ACC112 (cell line): Measurements from ENCODE around the gene THSD7B.

Experiments used
- H2AFZ ChIP-seq: fragments of 200-600 bp; sonication (generic); one replicate; pipeline ENCODE4 v1.6.0; 2017; ENCODE audit warnings: antibody characterized with exemption, low read length; ENCODE audit not compliant: unreplicated experiment
- H3K27ac ChIP-seq: fragments of 200-600 bp; sonication (generic); 2 replicates; pipeline ENCODE4 v1.5.1; 2014; ENCODE audit warnings: low read depth, mild to moderate bottlenecking, antibody characterized with exemption, low read length, moderate library complexity
- H3K27me3 ChIP-seq: fragments of 200-600 bp; sonication (generic); 2 replicates; pipeline ENCODE4 v1.6.1; 2014; ENCODE audit warnings: mild to moderate bottlenecking, antibody characterized with exemption, low read length, moderate library complexity, mixed read lengths; ENCODE audit not compliant: insufficient read depth
- H3K36me3 ChIP-seq: fragments of 200-600 bp; sonication (generic); 2 replicates; pipeline ENCODE4 v1.6.1; 2016; ENCODE audit warnings: mild to moderate bottlenecking, antibody characterized with exemption, low read length, moderate library complexity, mixed read lengths; ENCODE audit not compliant: insufficient read depth
- H3K4me1 ChIP-seq: fragments of 200-600 bp; sonication (generic); one replicate; pipeline ENCODE4 v1.6.1; 2016; ENCODE audit warnings: low read length, mixed read lengths; ENCODE audit not compliant: insufficient read depth, unreplicated experiment, control insufficient read depth
- H3K4me3 ChIP-seq: fragments of 200-600 bp; sonication (generic); 2 replicates; pipeline ENCODE4 v1.5.1; 2014; ENCODE audit warnings: mild to moderate bottlenecking, low read depth, low read length
- H3K79me2 ChIP-seq: fragments of 200-600 bp; sonication (generic); one replicate; pipeline ENCODE4 v1.6.0; 2016; ENCODE audit warnings: low read length; ENCODE audit not compliant: control insufficient read depth, unreplicated experiment, insufficient read depth

The THSD7B gene

DNA sequence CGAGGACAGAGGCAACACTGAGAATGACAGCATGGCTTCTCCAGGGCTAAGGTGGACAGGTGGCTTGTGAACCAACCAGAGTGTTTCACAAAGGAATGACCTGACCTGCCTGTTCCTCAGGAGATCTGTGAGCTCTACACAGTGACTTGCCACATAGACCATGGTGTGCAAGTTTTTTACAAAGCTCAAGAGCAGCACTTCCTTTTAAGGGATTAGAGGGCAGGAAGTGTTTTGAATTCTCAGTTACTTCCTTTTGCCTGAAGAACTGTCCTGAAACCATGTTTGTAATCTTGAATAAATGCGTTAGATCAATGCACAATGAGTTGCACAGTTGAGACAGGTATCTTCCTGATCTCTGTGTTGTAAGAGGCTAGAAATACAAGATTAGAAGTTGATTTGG lies 421.9 kb downstream of the THSD7B start:
- H3K79me2 ChIP-seq, result no peaks in the 10 kb centered on the region
- H3K4me1 ChIP-seq, result peaks cover 14% of the 10 kb centered on the region
- no peaks in the 10 kb centered on the region for H3K27me3 ChIP-seq

DNA sequence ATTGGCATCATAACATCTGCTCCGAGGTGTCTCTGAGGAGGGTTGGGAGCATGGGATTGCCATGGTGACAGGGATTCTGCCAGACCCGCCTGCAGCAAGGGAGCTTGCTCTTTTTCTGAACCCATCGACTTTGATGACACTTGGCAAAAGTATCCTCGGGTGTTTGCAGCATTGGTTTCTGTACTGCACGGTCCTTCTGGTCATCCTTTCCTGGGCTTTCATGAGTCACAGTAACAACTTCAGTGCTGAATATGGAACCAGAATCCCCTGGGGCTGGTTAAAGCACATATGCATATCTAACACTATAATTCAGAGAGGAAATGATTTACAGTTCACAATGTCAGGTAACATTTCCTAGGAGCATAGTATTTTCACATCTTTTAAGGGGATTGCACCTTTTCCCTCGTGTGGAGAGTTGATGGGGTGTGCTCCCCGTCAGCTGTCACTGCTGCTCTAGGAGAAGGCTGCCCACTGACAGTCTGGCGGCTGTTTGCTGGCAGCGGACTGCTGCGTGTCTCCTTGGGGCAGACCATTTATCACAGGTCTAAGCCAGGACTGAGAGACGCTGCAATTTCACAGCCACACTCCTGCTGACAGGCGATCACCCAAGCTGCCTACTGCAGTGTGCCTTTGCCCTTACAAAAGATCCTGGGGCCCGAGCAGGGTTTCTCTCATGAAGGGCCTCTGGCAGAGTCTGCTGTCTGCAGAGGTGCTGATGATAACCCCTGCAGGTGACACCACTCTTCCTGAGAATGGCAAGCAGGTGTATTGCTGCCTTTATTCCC lies 425.3 kb downstream of the THSD7B start:
- H2AFZ ChIP-seq, result no peak overlapping the region
- H3K36me3 ChIP-seq, result no peaks in the 10 kb centered on the region
- H3K27ac ChIP-seq, result no peak overlapping the region
- peaks cover 26% of the 10 kb centered on the region for H3K4me1 ChIP-seq
- no peak overlapping the region for H3K4me3 ChIP-seq
- H3K79me2 ChIP-seq, result no peaks in the 10 kb centered on the region
- no peaks in the 10 kb centered on the region for H3K27me3 ChIP-seq

More for the DNA sequence above, 421.9 kb downstream of the THSD7B start:
- H3K27ac ChIP-seq, result no peak overlapping the region
- H2AFZ ChIP-seq, result no peak overlapping the region
- no peak overlapping the region for H3K4me3 ChIP-seq
- no peaks in the 10 kb centered on the region for H3K36me3 ChIP-seq

DNA sequence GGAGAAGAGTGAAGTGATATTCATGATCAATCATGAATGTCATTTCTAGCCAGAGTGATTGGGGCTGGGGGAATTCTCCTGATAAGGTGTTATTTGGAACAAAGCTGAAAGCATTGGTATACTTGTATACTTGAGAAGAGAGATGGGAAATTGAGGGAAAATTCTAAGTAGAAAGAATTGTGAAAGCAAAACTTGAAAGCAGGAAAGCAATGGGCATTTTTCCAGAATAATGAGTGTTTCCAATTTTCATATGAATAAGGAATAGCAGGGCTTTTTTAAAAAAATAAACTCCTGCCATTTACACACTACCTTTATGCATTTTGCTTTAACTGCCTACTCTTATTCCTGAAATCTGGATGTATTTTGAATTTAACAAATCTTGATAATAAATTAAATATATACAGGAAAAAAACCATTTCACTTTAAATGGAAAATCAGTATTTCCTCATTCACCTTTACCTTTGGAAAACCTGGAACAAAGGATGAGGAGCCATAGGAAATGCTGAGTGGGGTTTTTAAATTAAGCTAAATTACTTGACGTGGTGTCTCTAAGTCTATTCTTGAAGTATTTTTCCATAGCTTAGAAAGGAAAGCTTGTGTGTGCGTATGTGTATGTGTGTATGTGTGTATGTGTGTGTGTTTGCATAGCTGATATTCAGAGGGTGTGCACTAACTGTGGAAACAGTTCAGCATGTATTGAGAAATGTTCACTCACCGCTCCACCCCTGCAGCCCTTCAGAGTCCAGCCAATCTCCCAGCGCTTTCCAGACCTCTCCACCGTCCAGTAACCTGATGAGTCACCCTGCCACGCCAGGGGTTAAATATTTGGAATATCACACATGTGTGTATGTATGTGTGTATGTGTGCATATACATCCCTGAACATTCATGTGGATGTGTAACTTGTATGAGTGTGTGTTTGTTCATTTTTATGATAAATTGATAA lies 427.3 kb downstream of the THSD7B start:
- Histone ChIP-seq H3K79me2 (no peaks in the 10 kb centered on the region), H3K36me3 (no peaks in the 10 kb centered on the region), H3K4me3 (no peak overlapping the region), H3K27ac (no peak overlapping the region), H3K4me1 (peaks cover 26% of the 10 kb centered on the region), H2AFZ (no peak overlapping the region), H3K27me3 (no peaks in the 10 kb centered on the region)

DNA sequence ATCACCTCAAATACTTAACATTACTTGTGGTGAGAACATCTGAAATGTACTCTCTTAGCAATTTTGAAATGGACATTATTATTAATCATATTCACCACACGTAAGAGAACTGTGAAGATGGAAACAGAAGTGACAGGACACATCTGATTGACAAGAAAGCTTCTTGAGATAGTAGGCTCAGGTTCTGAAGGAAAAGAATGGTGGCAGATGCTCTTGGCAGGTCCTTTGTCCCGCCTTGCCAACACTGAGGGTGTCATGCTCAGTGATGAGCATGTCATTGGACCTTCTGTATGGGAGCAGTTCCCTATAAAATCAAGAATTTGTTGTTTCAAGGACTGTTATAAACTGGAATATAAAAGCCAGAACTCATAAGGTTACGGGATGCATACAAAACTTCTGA lies 428.1 kb downstream of the THSD7B start:
- peaks cover 26% of the 10 kb centered on the region for H3K4me1 ChIP-seq
- no peaks in the 10 kb centered on the region for H3K36me3 ChIP-seq
- no peak overlapping the region for H2AFZ ChIP-seq
- no peak overlapping the region for H3K27ac ChIP-seq
- no peaks in the 10 kb centered on the region for H3K27me3 ChIP-seq
- no peaks in the 10 kb centered on the region for H3K79me2 ChIP-seq
- H3K4me3 ChIP-seq, result no peak overlapping the region

DNA sequence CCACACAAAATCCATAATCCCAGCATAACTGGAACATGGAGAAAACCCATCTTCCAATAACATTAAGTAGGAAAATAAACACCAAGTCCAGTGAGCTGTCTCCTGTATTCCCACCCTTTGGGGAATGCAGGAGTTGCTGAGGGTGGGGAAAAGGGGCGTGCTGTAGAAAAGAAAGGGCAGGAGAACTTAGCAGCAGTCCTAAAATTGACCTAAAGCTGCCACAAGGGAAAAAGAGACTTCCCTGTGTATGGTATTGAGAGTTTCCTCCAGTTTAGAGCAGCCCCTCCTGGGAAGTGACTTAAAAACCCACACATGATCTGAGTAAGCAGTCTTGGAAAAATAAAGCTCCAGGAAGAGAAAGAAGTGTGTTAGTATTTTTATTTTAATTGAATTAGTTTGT lies 428.8 kb downstream of the THSD7B start:
- H3K79me2 ChIP-seq, result no peaks in the 10 kb centered on the region
- H2AFZ ChIP-seq, result no peak overlapping the region
- H3K4me1 ChIP-seq, result peaks cover 26% of the 10 kb centered on the region

DNA sequence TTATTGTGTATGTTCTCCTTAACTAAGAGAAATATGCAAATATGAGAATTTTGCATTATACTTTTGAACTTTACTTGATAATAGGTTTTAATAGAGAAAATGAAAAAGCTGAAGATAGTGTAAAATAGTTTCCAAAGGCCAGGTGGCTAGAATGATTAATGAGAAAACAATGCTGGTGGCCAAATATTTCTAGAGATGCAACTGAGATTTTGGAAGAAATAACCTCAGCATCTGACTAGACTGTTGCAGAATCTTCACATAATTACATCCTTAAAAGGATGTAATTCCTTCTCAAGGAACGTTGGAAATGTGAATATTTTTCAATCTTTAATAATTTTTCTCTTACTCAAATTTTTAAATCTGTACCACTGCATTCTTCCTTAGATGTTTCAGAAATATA lies 434.4 kb downstream of the THSD7B start:
- Histone ChIP-seq H3K27ac (no peak overlapping the region), H3K4me3 (no peak overlapping the region), H3K27me3 (no peaks in the 10 kb centered on the region), H3K79me2 (no peaks in the 10 kb centered on the region), H3K36me3 (no peaks in the 10 kb centered on the region), H2AFZ (no peak overlapping the region), H3K4me1 (no peaks in the 10 kb centered on the region)

More for the DNA sequence above, 428.8 kb downstream of the THSD7B start:
- Histone ChIP-seq H3K27ac (no peak overlapping the region), H3K27me3 (no peaks in the 10 kb centered on the region), H3K4me3 (no peak overlapping the region), H3K36me3 (no peaks in the 10 kb centered on the region)

DNA sequence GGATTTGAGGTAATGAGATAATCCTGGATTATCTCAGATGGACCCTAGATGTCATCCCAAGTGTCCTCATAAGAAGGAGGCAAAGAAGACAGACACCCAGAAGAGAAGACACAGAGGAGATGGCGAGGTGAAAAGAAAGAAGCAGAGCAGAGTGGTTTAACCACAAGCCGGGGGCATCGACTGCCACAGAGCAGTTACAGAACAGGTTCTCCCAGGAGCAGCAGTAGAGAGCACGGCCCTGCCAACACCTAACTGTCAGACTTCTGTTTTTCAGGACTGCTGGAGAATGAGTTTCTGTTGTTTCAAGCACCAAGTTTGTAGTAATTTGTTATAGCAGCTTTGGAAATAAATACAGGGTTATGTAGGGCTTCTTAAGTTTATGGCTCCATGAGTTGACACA lies 437.0 kb downstream of the THSD7B start:
- no peaks in the 10 kb centered on the region for H3K27me3 ChIP-seq

DNA sequence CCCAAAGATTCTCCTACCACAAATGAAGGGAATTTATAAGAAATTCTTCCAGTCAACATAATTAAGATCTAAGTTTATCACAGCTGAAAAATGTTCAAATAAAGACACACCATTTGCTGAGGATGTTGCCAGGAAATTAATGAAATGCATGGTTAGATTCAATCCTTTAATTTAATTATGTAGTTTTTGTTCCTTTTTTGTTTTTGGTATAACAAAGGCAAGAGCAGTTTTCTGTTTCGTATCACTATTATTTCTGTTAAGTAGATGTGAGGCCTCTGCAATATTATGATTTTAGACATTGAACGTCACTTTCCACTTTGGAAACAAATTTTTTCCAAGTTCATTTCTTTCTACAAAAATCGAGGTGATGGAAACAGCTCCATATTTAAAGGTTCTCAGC lies 440.0 kb downstream of the THSD7B start:
- H3K4me3 ChIP-seq, result no peak overlapping the region
- H3K27ac ChIP-seq, result no peak overlapping the region
- H3K36me3 ChIP-seq, result no peaks in the 10 kb centered on the region
- H3K27me3 ChIP-seq, result no peaks in the 10 kb centered on the region
- no peaks in the 10 kb centered on the region for H3K79me2 ChIP-seq
- H2AFZ ChIP-seq, result no peak overlapping the region
- H3K4me1 ChIP-seq, result peaks cover 8% of the 10 kb centered on the region

More for the DNA sequence above, 437.0 kb downstream of the THSD7B start:
- H3K27ac ChIP-seq, result no peak overlapping the region
- no peaks in the 10 kb centered on the region for H3K79me2 ChIP-seq
- no peak overlapping the region for H3K4me3 ChIP-seq
- H3K36me3 ChIP-seq, result no peaks in the 10 kb centered on the region
- no peaks in the 10 kb centered on the region for H3K4me1 ChIP-seq
- H2AFZ ChIP-seq, result no peak overlapping the region

DNA sequence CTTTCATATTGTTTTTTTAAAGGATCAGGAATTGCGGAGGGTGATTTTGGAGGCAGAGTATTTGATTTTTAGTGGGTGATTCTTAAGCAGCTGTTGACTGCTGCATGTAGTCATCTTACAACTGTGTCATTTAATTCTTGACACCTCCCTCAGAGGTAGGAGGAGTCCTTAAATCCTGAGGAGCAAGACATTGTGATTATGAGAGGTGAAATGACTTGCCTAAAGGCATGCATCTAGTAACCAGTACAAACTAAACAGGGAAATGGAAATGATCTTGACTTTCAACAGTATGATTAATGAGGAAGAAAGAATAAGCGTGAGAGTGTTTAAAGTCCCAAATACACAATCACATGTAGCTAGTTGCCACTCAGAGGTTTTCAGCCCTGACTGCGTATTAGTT lies 440.7 kb downstream of the THSD7B start:
- H3K4me3 ChIP-seq, result no peak overlapping the region
- no peaks in the 10 kb centered on the region for H3K36me3 ChIP-seq
- peaks cover 8% of the 10 kb centered on the region for H3K4me1 ChIP-seq
- no peaks in the 10 kb centered on the region for H3K79me2 ChIP-seq
- H3K27me3 ChIP-seq, result no peaks in the 10 kb centered on the region
- H2AFZ ChIP-seq, result no peak overlapping the region
- no peak overlapping the region for H3K27ac ChIP-seq

DNA sequence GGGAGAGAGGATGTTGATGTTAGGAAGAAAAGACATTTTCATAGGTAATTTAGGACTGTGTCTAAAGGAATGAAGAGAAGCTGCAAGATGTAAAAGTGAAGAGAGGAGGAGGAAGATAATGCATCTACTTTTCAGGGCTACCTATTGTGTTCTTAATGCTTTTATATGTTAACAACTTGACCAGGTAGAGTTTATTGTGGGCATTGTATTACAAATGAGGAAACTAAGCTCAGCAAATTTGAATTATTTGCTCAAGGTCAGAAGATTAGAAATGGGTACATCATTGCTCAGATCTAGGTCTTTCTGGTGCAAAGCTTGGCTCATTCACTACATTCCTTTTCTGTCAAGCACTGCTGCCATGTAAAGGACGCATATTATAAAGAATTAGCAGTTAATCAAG lies 441.7 kb downstream of the THSD7B start:
- Histone ChIP-seq H3K36me3 (no peaks in the 10 kb centered on the region), H2AFZ (no peak overlapping the region), H3K79me2 (no peaks in the 10 kb centered on the region), H3K27me3 (no peaks in the 10 kb centered on the region), H3K4me1 (peaks cover 8% of the 10 kb centered on the region), H3K27ac (no peak overlapping the region), H3K4me3 (no peak overlapping the region)
